Testis (tissue), 3 donors: Measurements from ENCODE around the gene CFAP299. TPM values are rescaled to one million over a fixed set of nuclear protein-coding genes. Genes with fewer than 3 reads are reported as not detected.
"Not testable (repeated sequence)": the region's sequence is repeated elsewhere in the genome, so short reads cannot be mapped to it uniquely, and the experiment has no call there.

Experiments used
- DNase-seq: peaks from one replicate; pipeline ENCODE4 v3.0.0-alpha.2; 2019
- H3K27ac ChIP-seq, 2 donors: fragments of 200-600 bp; sonication (generic); one replicate each; pipeline ENCODE4 v1.5.1; 2019
- H3K27me3 ChIP-seq: fragments of 200-600 bp; sonication (generic); one replicate; pipeline ENCODE4 v1.5.1; 2019
- H3K36me3 ChIP-seq: fragments of 200-600 bp; sonication (generic); one replicate; pipeline ENCODE4 v1.5.1; 2017; ENCODE audit warnings: low read depth; ENCODE audit errors: missing control alignments
- H3K4me1 ChIP-seq: fragments of 200-600 bp; sonication (generic); one replicate; pipeline ENCODE4 v1.5.1; 2019
- H3K4me3 ChIP-seq, 2 donors: fragments of 200-600 bp; sonication (generic); one replicate each; pipeline ENCODE4 v1.5.1; 2017 to 2019
- H3K9me3 ChIP-seq: fragments of 200-600 bp; sonication (generic); one replicate; pipeline ENCODE4 v1.5.1; 2017
- CTCF ChIP-seq, 3 experiments: fragments of 450-650 bp in 2 of 3; fragments of 200-600 bp in 1 of 3; sonication (generic) in 1 of 3; IDR thresholded peaks; one replicate each; pipeline ENCODE4 v1.5.1; 2016 to 2019; ENCODE audit warnings: antibody characterized with exemption in 3 of 3, mild to moderate bottlenecking in 2 of 3, moderate library complexity in 1 of 3
- POLR2A ChIP-seq: fragments of 450-650 bp; IDR thresholded peaks from one replicate; pipeline ENCODE4 v1.6.1; 2017; ENCODE audit warnings: antibody characterized with exemption, mild to moderate bottlenecking, moderate library complexity
- WGBS, 2 donors: methylation state at CpG; one replicate each; pipeline ENCODE4 v1.1.5; 2018; 5-methylcytosine and 5-hydroxymethylcytosine counted together
- intact Hi-C: fragments of 100-400 bp; cut with DNase I; formaldehyde crosslinking; loops from one replicate; pipeline ENCODE4 v1.15.1; 2023; ENCODE audit warnings: low total_unique reads
- polyA plus RNA-seq: library from polyadenylated mRNA; stranded (reverse); fragments of 350-450 nt; fragmentation: Illumina TruSeq; extraction: RNeasy Lipid Tissue Mini Kit (QIAGEN cat#74804); gene quantifications from one replicate; pipeline ENCODE4 v1.2.3, GENCODE V29; 2014; ENCODE audit warnings: low read depth, low replicate concordance; ENCODE audit not compliant: insufficient read depth
- total RNA-seq, 2 donors: library from RNA; depleted of rRNA; stranded (reverse); fragments of >200 nt; gene quantifications; one replicate each; pipeline ENCODE4 v1.2.3, GENCODE V29; 2016

CFAP299 gene
- total and polyA plus RNA-seq, 3 donors from 2014 or later: 18.1 to 51.9 (median 21.4) TPM

- TF ChIP-seq POLR2A: no peak
- TF ChIP-seq CTCF (IDR thresholded peaks at IDR 0.05): no peak
- H3K36me3 ChIP-seq: no peaks in the 10 kb centered on the region
- H3K4me1 ChIP-seq: no peaks in the 10 kb centered on the region
- DNase-seq: no peak
- no peak overlapping the region for H3K4me3 ChIP-seq
- H3K27ac ChIP-seq: no peak overlapping the region
- H3K9me3 ChIP-seq: no peaks in the 10 kb centered on the region
- no peaks in the 10 kb centered on the region for H3K27me3 ChIP-seq
- 87 to 100% methylated on average over 3 of the region's 3 CpGs for WGBS, 2 donors
- intact Hi-C loops: no loop called here
Measured at GRCh38 chr4:80790152-80790551, 454.6 kb downstream of the CFAP299 start.

- H3K9me3 ChIP-seq, H3K36me3 ChIP-seq, H3K27ac ChIP-seq, DNase-seq, H3K4me3 ChIP-seq, intact Hi-C loops, H3K4me1 ChIP-seq, H3K27me3 ChIP-seq: not testable (repeated sequence)
- 91 to 92% methylated on average over 1 of the region's 1 CpG for whole genome bisulfite sequencing, 2 donors
Measured at GRCh38 chr4:80793660-80794059, 458.1 kb downstream of the CFAP299 start.

GRCh38 chr4:80798082-80798481, 462.6 kb downstream of the CFAP299 start:
- DNase-seq: no peak
- Histone ChIP-seq H3K4me1 (no peaks in the 10 kb centered on the region), H3K4me3 (no peak overlapping the region), H3K36me3 (no peaks in the 10 kb centered on the region), H3K9me3 (no peaks in the 10 kb centered on the region), H3K27me3 (no peaks in the 10 kb centered on the region), H3K27ac (no peak overlapping the region)
- 73 to 94% methylated on average over 1 of the region's 1 CpG for WGBS, 2 donors
- intact Hi-C loops: no loop called here
- no peak for TF ChIP-seq CTCF (IDR thresholded peaks at IDR 0.05)

GRCh38 chr4:80800719-80801118, 465.2 kb downstream of the CFAP299 start:
- WGBS, 2 donors: 81 to 92% methylated on average over 1 of the region's 1 CpG
- H3K4me3 ChIP-seq, H3K36me3 ChIP-seq, H3K9me3 ChIP-seq, H3K27ac ChIP-seq, DNase-seq, H3K27me3 ChIP-seq, H3K4me1 ChIP-seq, intact Hi-C loops: not testable (repeated sequence)

GRCh38 chr4:80803337-80803736, 467.8 kb downstream of the CFAP299 start:
- H3K36me3 ChIP-seq: no peaks in the 10 kb centered on the region
- DNase-seq: no peak
- H3K9me3 ChIP-seq: no peaks in the 10 kb centered on the region
- H3K4me1 ChIP-seq: no peaks in the 10 kb centered on the region
- 72 to 78% methylated on average over 1 of the region's 1 CpG for WGBS, 2 donors
- TF ChIP-seq CTCF (IDR thresholded peaks at IDR 0.05) (no peak), POLR2A (no peak)
- intact Hi-C loops: no loop called here
- H3K4me3 ChIP-seq: no peak overlapping the region
- no peak overlapping the region for H3K27ac ChIP-seq
- no peaks in the 10 kb centered on the region for H3K27me3 ChIP-seq

GRCh38 chr4:80806472-80806871, 470.9 kb downstream of the CFAP299 start:
- TF ChIP-seq POLR2A: no peak
- TF ChIP-seq CTCF (IDR thresholded peaks at IDR 0.05): no peak
- no peaks in the 10 kb centered on the region for H3K27me3 ChIP-seq

More at GRCh38 chr4:80806472-80806871, 470.9 kb downstream of the CFAP299 start:
- Histone ChIP-seq H3K9me3 (no peaks in the 10 kb centered on the region), H3K36me3 (no peaks in the 10 kb centered on the region), H3K27ac (no peak overlapping the region), H3K4me1 (no peaks in the 10 kb centered on the region), H3K4me3 (no peak overlapping the region)
- no peak for DNase-seq
- intact Hi-C loops: no loop called here
- WGBS, 2 donors: 80 to 91% methylated on average over 1 of the region's 1 CpG
